ENCODE measurements around the gene DDX53. TPM values are rescaled to one million over a fixed set of nuclear protein-coding genes. Genes with fewer than 3 reads are reported as not detected.

DDX53 gene
- total RNA-seq, 2 experiments from 2014 or later: not detected

DNA sequence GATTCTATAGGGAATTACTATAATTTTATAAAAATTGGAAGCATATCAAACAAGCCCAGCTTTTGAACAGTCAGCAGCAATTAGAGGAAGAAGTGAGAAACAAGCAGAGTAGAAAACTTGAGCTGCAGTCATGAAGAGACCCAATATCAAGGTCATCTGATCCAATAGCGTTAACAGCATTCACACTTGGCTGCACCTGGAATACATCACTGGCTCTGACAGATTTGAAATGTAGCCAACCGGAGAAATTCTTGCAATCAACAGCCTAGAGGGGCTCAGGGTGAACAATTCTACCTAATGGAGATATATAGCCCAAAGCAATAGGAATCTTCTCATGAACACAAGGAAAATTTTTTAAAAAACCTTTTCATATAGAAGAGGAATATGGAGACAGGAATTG lies 13.6 kb downstream of the DDX53 start:
- no peaks in the 10 kb centered on the region for H3K4me1 ChIP-seq (ENCODE audit: insufficient read depth, low read length, poor library complexity, severe bottlenecking)
- POLR2A ChIA-PET: no interaction called here
- no peak for DNase-seq (ENCODE audit: low spot score)
- H3K4me2 ChIP-seq (ENCODE audit: low read length): no peak overlapping the region
- H3K9me3 ChIP-seq (ENCODE audit: low read length): no peaks in the 10 kb centered on the region
- H3K79me2 ChIP-seq (ENCODE audit: insufficient read depth, low read depth, low read length): no peaks in the 10 kb centered on the region
- no peak overlapping the region for H3K27ac ChIP-seq (ENCODE audit: low read depth, low read length, poor library complexity, severe bottlenecking)
- no TSS peak for BruUV-seq (replicated peaks)
- no peaks in the 10 kb centered on the region for H4K20me1 ChIP-seq (ENCODE audit: insufficient read depth, low read length)
- H3K36me3 ChIP-seq (ENCODE audit: insufficient read depth, low read length): no peaks in the 10 kb centered on the region
- intact Hi-C loops (cut with micrococcal nuclease; ENCODE audit: unreplicated experiment): no loop called here
- H3K9me2 ChIP-seq (ENCODE audit: insufficient read depth, low read length): no peaks in the 10 kb centered on the region
- no peak overlapping the region for H3K4me3 ChIP-seq (ENCODE audit: low read depth, low read length, poor library complexity, severe bottlenecking)
- TF ChIP-seq, protein P1, sequence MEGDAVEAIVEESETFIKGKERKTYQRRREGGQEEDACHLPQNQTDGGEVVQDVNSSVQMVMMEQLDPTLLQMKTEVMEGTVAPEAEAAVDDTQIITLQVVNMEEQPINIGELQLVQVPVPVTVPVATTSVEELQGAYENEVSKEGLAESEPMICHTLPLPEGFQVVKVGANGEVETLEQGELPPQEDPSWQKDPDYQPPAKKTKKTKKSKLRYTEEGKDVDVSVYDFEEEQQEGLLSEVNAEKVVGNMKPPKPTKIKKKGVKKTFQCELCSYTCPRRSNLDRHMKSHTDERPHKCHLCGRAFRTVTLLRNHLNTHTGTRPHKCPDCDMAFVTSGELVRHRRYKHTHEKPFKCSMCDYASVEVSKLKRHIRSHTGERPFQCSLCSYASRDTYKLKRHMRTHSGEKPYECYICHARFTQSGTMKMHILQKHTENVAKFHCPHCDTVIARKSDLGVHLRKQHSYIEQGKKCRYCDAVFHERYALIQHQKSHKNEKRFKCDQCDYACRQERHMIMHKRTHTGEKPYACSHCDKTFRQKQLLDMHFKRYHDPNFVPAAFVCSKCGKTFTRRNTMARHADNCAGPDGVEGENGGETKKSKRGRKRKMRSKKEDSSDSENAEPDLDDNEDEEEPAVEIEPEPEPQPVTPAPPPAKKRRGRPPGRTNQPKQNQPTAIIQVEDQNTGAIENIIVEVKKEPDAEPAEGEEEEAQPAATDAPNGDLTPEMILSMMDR (conservative IDR thresholded peaks at IDR 0.05; ENCODE audit: low read length): no peak
- no peak for TF ChIP-seq EZH2phosphoT487 (IDR thresholded peaks at IDR 0.05; ENCODE audit: borderline replicate concordance, low read depth, low read length)
- CTCF ChIA-PET (ENCODE audit: unreplicated experiment): no interaction called here
- H2AFZ ChIP-seq (ENCODE audit: low read length): no peak overlapping the region

DNA sequence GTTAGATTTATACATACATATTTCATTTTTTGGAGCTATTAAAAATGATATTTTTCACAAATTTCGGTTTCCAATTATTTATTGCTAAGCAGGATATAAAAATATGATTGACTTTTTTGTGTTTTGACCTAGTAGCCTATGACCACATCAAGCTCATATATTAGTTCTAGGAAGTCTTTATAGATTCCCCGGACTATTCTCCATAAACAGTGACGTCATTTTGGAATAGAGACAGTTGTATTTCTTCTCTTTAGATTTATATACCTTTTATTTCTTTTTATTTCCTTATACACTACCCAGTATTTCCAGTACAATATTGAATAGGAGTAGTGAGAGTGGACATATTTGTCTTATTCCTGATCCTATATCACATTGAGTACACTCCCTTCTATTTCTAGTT lies 31.8 kb downstream of the DDX53 start:
- no peak overlapping the region for H3K4me2 ChIP-seq (ENCODE audit: low read length)
- BruUV-seq (replicated peaks): no TSS peak
- no peaks in the 10 kb centered on the region for H3K4me1 ChIP-seq (ENCODE audit: insufficient read depth, low read length, poor library complexity, severe bottlenecking)
- no peak overlapping the region for H3K27ac ChIP-seq (ENCODE audit: low read depth, low read length, poor library complexity, severe bottlenecking)
- TF ChIP-seq, protein P1 (conservative IDR thresholded peaks at IDR 0.05; ENCODE audit: low read length): no peak
- TF ChIP-seq EZH2phosphoT487 (IDR thresholded peaks at IDR 0.05; ENCODE audit: borderline replicate concordance, low read depth, low read length): no peak
- H3K4me3 ChIP-seq (ENCODE audit: low read depth, low read length, poor library complexity, severe bottlenecking): no peak overlapping the region
- no peak overlapping the region for H2AFZ ChIP-seq (ENCODE audit: low read length)
- no peak for DNase-seq (ENCODE audit: low spot score)
- H3K9me2 ChIP-seq (ENCODE audit: insufficient read depth, low read length): no peaks in the 10 kb centered on the region
- POLR2A ChIA-PET: no interaction called here
- H3K9me3 ChIP-seq (ENCODE audit: low read length): no peaks in the 10 kb centered on the region
- CTCF ChIA-PET (ENCODE audit: unreplicated experiment): no interaction called here
- no peaks in the 10 kb centered on the region for H3K36me3 ChIP-seq (ENCODE audit: insufficient read depth, low read length)
- H4K20me1 ChIP-seq (ENCODE audit: insufficient read depth, low read length): no peaks in the 10 kb centered on the region
- H3K79me2 ChIP-seq (ENCODE audit: insufficient read depth, low read depth, low read length): no peaks in the 10 kb centered on the region
- intact Hi-C loops (cut with micrococcal nuclease; ENCODE audit: unreplicated experiment): no loop called here

DNA sequence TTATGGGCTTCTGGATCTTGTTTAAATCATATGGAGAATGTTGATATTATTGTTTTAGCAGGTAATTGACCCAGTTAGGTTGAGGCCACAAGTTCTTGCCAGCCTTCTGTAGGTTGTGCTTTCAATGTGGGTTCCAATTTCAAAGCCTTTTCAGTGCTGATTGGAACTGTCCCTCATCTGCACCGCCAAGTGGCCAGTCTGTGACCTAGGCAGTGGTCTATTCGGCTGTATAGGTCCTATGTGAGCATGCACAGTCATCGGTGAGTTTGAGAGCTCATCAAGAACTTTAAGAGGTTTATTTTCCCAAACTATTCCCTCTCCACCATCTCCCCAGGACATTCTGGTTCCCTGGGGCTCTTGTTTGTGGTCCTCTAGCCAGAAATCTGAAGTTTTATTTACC lies 35.7 kb downstream of the DDX53 start:
- Histone ChIP-seq H3K4me2 (ENCODE audit: low read length) (no peak overlapping the region), H3K27ac (ENCODE audit: low read depth, low read length, poor library complexity, severe bottlenecking) (no peak overlapping the region), H3K36me3 (ENCODE audit: insufficient read depth, low read length) (no peaks in the 10 kb centered on the region), H3K9me3 (ENCODE audit: low read length) (no peaks in the 10 kb centered on the region), H3K9me2 (ENCODE audit: insufficient read depth, low read length) (no peaks in the 10 kb centered on the region), H2AFZ (ENCODE audit: low read length) (no peak overlapping the region), H4K20me1 (ENCODE audit: insufficient read depth, low read length) (no peaks in the 10 kb centered on the region), H3K4me3 (ENCODE audit: low read depth, low read length, poor library complexity, severe bottlenecking) (no peak overlapping the region), H3K79me2 (ENCODE audit: insufficient read depth, low read depth, low read length) (no peaks in the 10 kb centered on the region), H3K4me1 (ENCODE audit: insufficient read depth, low read length, poor library complexity, severe bottlenecking) (no peaks in the 10 kb centered on the region)
- intact Hi-C loops (cut with micrococcal nuclease; ENCODE audit: unreplicated experiment): no loop called here
- TF ChIP-seq, protein P1 (conservative IDR thresholded peaks at IDR 0.05; ENCODE audit: low read length): no peak
- no peak for TF ChIP-seq EZH2phosphoT487 (IDR thresholded peaks at IDR 0.05; ENCODE audit: borderline replicate concordance, low read depth, low read length)
- BruUV-seq (replicated peaks): no TSS peak
- no peak for DNase-seq (ENCODE audit: low spot score)
- ChIA-PET POLR2A (interaction anchor here (0.5 kb wide), 1 partner anchor 19 kb away, joined by 3 read pairs; no protein-coding TSS in a partner anchor), CTCF (ENCODE audit: unreplicated experiment) (no interaction called here)
